ENCODE measurements around the gene FAM240A.

FAM240A gene

GRCh38 chr3:46674031-46674845 is 61.9 kb downstream of the FAM240A start:
- Histone ChIP-seq H3K4me1 (ENCODE audit: insufficient read depth, low read length) (peaks cover 4% of the 10 kb centered on the region), H3K27ac (ENCODE audit: low read depth, low read length) (no peak overlapping the region), H3K9me3 (ENCODE audit: low read length) (no peaks in the 10 kb centered on the region), H3K36me3 (ENCODE audit: insufficient read depth, low read length) (no peaks in the 10 kb centered on the region), H3K9ac (ENCODE audit: low read length) (no peak overlapping the region), H3K4me3 (ENCODE audit: low read depth in 1 of 2, low read length in 2 of 2) (no peak overlapping the region), H3K27me3 (ENCODE audit: control insufficient read depth in 1 of 2, insufficient read depth in 2 of 2, low read length in 2 of 2) (no peaks in the 10 kb centered on the region)

- Histone ChIP-seq H3K4me1 (ENCODE audit: insufficient read depth, low read length) (peaks cover 4% of the 10 kb centered on the region), H3K9me3 (ENCODE audit: low read length) (no peaks in the 10 kb centered on the region), H3K27me3 (ENCODE audit: control insufficient read depth in 1 of 2, insufficient read depth in 2 of 2, low read length in 2 of 2) (no peaks in the 10 kb centered on the region), H3K27ac (ENCODE audit: low read depth, low read length) (no peak overlapping the region), H3K36me3 (ENCODE audit: insufficient read depth, low read length) (no peaks in the 10 kb centered on the region), H3K9ac (ENCODE audit: low read length) (no peak overlapping the region), H3K4me3 (ENCODE audit: low read depth in 1 of 2, low read length in 2 of 2) (no peak overlapping the region)
These were observed 63.1 kb downstream of the FAM240A start for GRCh38 chr3:46675426-46675825.

Data from muscle layer of colon (tissue), 2 donors.